ENCODE data around the gene CABYR. TPM values are rescaled to one million over a fixed set of nuclear protein-coding genes. Genes with fewer than 3 reads are reported as not detected.

CABYR gene
- polyA plus RNA-seq, 1 donor (not counting 4 experiments of a cell fraction or from before 2014, with no cell fraction given) = 7.7 TPM

DNA sequence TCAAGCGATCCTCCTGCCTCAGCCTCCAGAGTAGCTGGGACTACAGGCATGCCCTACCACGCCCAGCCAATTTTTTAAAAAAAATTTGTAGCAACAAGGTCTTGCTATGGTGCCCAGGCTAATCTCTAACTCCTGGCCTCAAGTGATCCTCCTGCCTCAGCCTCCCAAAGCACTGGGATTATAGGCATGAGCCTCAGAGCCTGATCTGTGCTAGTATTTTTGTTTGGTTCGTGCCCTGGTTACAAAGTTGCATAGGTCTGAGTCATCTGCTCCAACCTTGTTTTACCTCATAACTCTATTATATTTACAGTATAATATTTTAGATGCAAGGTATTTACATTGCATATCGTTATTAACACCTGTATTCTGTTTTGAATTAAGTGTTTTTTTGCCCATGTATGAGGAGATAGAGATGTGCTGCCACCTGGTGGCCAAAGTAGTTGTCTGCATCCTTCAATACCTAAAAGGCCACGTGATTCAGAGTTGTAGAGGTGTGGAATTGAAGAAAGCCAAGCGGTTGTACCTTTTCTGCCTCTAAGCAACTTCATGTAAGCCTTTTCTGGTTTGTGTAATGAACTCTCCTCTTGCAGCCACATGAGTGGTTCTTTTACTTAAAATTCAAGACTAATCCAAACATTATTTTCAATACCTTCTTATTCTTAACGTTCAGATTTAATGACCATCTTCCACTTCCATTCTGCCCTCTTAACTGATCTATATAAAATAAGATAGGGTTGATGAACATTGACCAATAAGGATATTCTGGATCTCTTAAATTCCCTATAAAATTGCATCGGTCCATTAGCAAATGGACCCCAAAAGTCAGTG, 19.9 kb upstream of the CABYR start:
- no peaks in the 10 kb centered on the region for H3K79me2 ChIP-seq (ENCODE audit: control insufficient read depth, insufficient read depth, low read length)
- TF ChIP-seq, protein P1, sequence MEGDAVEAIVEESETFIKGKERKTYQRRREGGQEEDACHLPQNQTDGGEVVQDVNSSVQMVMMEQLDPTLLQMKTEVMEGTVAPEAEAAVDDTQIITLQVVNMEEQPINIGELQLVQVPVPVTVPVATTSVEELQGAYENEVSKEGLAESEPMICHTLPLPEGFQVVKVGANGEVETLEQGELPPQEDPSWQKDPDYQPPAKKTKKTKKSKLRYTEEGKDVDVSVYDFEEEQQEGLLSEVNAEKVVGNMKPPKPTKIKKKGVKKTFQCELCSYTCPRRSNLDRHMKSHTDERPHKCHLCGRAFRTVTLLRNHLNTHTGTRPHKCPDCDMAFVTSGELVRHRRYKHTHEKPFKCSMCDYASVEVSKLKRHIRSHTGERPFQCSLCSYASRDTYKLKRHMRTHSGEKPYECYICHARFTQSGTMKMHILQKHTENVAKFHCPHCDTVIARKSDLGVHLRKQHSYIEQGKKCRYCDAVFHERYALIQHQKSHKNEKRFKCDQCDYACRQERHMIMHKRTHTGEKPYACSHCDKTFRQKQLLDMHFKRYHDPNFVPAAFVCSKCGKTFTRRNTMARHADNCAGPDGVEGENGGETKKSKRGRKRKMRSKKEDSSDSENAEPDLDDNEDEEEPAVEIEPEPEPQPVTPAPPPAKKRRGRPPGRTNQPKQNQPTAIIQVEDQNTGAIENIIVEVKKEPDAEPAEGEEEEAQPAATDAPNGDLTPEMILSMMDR (optimal IDR thresholded peaks at IDR 0.05 in 1 of 3, IDR thresholded peaks at IDR 0.05 in 1 of 3, conservative IDR thresholded peaks at IDR 0.05 in 1 of 3; ENCODE audit: extremely low read depth in 1 of 3, insufficient read depth in 2 of 3, low read length in 3 of 3) = peak; percentile 68 to 69 (median 69)
- TF ChIP-seq EZH2 (IDR thresholded peaks at IDR 0.05; ENCODE audit: low read length) = no peak

DNA sequence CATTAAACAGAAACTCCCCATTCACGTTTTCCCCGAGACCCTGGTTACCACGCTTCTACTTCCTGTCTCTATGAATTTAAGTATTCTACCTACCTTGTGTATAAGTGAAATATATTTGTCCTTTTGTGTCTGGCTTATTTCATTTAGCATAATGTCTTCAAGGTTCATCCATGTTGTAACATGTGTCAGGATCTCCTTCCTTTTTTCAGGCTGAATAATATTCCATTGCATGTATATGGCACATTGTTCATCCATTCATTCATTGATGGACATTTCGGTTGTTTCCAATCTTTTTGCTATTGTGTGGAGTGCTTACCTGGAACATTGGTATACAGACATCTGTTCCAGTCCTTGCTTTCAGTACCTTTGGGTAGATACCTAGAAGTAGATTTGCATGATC, 18.2 kb upstream of the CABYR start:
- no peak overlapping the region for H2AFZ ChIP-seq (ENCODE audit: control insufficient read depth, low read length)
- no peaks in the 10 kb centered on the region for H3K9me1 ChIP-seq (ENCODE audit: control insufficient read depth, extremely low read depth, insufficient read depth, low read length)
- FAIRE-seq = no peak
- H4K20me1 ChIP-seq (ENCODE audit: control insufficient read depth, extremely low read depth, insufficient read depth, low read length) = no peaks in the 10 kb centered on the region
- H3K4me3 ChIP-seq (ENCODE audit: control insufficient read depth in 2 of 3, extremely low read depth in 1 of 3, insufficient read depth in 2 of 3, low read depth in 1 of 3, low read length in 3 of 3) = no peak overlapping the region
- no peaks in the 10 kb centered on the region for H3K27me3 ChIP-seq (ENCODE audit: control insufficient read depth, extremely low read depth, insufficient read depth, low read length)
- no peaks in the 10 kb centered on the region for H3K4me1 ChIP-seq (ENCODE audit: control insufficient read depth, extremely low read depth, insufficient read depth, low read length)
- peaks cover 11 to 14% of the 10 kb centered on the region in 2 experiments for H3K36me3 ChIP-seq (ENCODE audit: control insufficient read depth in 2 of 2, extremely low read depth in 1 of 2, insufficient read depth in 2 of 2, low read length in 2 of 2)
- TF ChIP-seq, protein P1 (optimal IDR thresholded peaks at IDR 0.05 in 1 of 3, IDR thresholded peaks at IDR 0.05 in 1 of 3, conservative IDR thresholded peaks at IDR 0.05 in 1 of 3; ENCODE audit: extremely low read depth in 1 of 3, insufficient read depth in 2 of 3, low read length in 3 of 3) = no peak
- TF ChIP-seq EZH2 (IDR thresholded peaks at IDR 0.05; ENCODE audit: low read length) = no peak
- dilution Hi-C loops (cut with MboI; ENCODE audit: extremely low pct_ligation_motif_present, low sequenced_read_pairs) = no loop called here
- H3K4me2 ChIP-seq (ENCODE audit: control insufficient read depth, extremely low read depth, insufficient read depth, low read depth, low read length) = no peak overlapping the region
- H3K9ac ChIP-seq (ENCODE audit: control insufficient read depth, extremely low read depth, insufficient read depth, low read length) = no peak overlapping the region
- no peak overlapping the region for H3K27ac ChIP-seq (ENCODE audit: control insufficient read depth, insufficient read depth, low read length)
- H3K79me2 ChIP-seq (ENCODE audit: control insufficient read depth, insufficient read depth, low read length) = no peaks in the 10 kb centered on the region
- H3K9me3 ChIP-seq (ENCODE audit: control insufficient read depth, low read depth, low read length) = no peaks in the 10 kb centered on the region
- DNase-seq (ENCODE audit: low read depth, low spot score) = no peak

More for the DNA sequence above, 19.9 kb upstream of the CABYR start:
- DNase-seq (ENCODE audit: low read depth, low spot score) = peak; percentile 30
- Histone ChIP-seq H2AFZ (ENCODE audit: control insufficient read depth, low read length) (no peak overlapping the region), H3K9ac (ENCODE audit: control insufficient read depth, extremely low read depth, insufficient read depth, low read length) (no peak overlapping the region), H3K4me2 (ENCODE audit: control insufficient read depth, extremely low read depth, insufficient read depth, low read depth, low read length) (no peak overlapping the region), H3K4me1 (ENCODE audit: control insufficient read depth, extremely low read depth, insufficient read depth, low read length) (no peaks in the 10 kb centered on the region), H3K27me3 (ENCODE audit: control insufficient read depth, extremely low read depth, insufficient read depth, low read length) (no peaks in the 10 kb centered on the region), H3K4me3 (ENCODE audit: control insufficient read depth in 2 of 3, extremely low read depth in 1 of 3, insufficient read depth in 2 of 3, low read depth in 1 of 3, low read length in 3 of 3) (no peak overlapping the region), H3K36me3 (ENCODE audit: control insufficient read depth in 2 of 2, extremely low read depth in 1 of 2, insufficient read depth in 2 of 2, low read length in 2 of 2) (peaks cover 7 to 9% of the 10 kb centered on the region in 2 experiments), H3K9me3 (ENCODE audit: control insufficient read depth, low read depth, low read length) (no peaks in the 10 kb centered on the region), H4K20me1 (ENCODE audit: control insufficient read depth, extremely low read depth, insufficient read depth, low read length) (no peaks in the 10 kb centered on the region), H3K27ac (ENCODE audit: control insufficient read depth, insufficient read depth, low read length) (no peak overlapping the region), H3K9me1 (ENCODE audit: control insufficient read depth, extremely low read depth, insufficient read depth, low read length) (no peaks in the 10 kb centered on the region)
- dilution Hi-C loops (cut with MboI; ENCODE audit: extremely low pct_ligation_motif_present, low sequenced_read_pairs) = loop anchor here (10.0 kb wide), 1 partner anchor 154 kb away; no protein-coding TSS in a partner anchor
- FAIRE-seq = peak; percentile 91

Data from keratinocyte (primary cell).